Dermis microvascular lymphatic vessel endothelial cell (primary cell): ENCODE measurements around the gene MRPL30. TPM values are rescaled to one million over a fixed set of nuclear protein-coding genes. Genes with fewer than 3 reads are reported as not detected.
"Not testable (repeated sequence)": the region's sequence is repeated elsewhere in the genome, so short reads cannot be mapped to it uniquely, and the experiment has no call there.

Experiments
- DNase-seq, 2 donors: peaks; one replicate each; pipeline versions ENCODE4 v3.0.0 to v3.0.0-alpha.2; 2010; ENCODE audit warnings: low read depth in 2 of 2
- total RNA-seq: library from RNA; depleted of rRNA; stranded (reverse); fragments of >200 nt; gene quantifications from 2 replicates; pipeline ENCODE4 v1.2.1, GENCODE V29; 2014

The MRPL30 gene
- 27.2 and 32.1 TPM in 2 replicates for total RNA-seq

DNA sequence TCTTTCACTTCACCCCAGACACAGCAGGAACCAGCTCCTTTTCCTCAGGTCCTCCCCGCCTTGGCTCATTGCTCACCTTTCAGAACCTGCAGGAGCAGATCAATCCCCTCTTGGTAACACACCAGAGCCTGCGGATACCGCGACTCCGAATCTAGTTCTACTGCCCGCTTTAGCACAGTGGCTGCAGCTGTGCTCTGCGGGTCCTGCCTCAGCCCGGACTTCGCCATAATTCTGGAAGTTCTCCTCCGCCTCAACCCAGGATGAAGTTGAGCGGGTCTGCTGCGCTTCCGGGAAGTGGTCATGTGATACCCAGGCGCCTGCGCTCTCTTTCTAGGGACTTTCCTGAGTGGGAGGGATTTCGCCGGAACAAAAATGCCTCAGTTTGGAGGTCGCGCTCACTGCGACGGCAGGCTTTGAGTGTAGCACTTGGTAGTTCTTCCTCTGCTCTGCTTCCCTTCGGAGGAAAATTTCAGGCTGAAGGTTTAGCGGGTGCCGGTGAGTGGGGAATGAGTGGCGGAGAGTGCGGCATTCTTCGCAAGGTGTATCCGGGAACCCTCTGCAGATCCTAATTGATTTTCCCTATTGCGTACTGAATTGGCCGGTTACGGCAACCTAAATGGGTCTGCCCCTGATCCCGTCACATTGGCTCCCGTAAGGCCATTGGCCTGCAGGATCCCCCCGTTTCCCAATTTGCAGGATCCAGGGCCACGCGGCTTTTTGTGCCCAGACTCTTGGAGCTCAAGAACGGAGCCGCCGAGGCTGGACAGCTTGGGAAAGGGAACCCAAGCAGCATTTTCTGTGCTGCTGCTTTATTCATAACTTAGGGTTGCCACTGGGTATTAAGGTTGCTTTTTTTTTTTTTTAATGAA, at the start of gene MRPL30, which contains the start of gene MITD1:
MRPL30 (plus strand) TSS at position 430 of the 869 bp plus-strand sequence. CDS start 5,020 bp downstream, outside the sequence.
MITD1 (minus strand) TSS at position 304 of the 869 bp plus-strand sequence; CDS start at position 227, 77 bp downstream.
- DNase-seq: peak; percentile 96 to 97

DNA sequence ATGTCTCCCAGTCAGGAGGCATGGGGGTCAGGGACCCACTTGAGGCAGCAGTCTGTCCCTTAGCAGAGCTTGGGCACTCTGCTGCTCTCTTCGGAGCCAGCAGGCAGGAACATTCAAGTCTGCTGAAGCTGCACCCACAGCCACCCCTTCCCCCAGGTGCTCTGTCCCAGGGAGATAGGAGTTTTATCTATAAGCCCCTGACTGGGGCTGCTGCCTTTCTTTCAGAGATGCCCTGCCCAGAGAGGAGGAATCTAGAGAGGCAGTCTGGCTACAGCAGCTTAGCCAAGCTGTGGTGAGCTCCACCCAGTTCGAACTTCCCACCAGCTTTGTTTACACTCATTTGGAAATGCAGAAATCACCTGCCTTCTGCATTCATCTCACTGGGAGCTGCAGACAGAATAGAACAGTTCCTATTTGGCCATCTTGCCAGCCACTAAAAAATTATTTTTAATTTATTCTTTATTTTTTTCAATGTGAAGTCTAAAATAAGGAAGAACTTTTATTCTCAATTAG, 45.9 kb upstream of the MRPL30 start:
- not testable (repeated sequence) for DNase-seq

DNA sequence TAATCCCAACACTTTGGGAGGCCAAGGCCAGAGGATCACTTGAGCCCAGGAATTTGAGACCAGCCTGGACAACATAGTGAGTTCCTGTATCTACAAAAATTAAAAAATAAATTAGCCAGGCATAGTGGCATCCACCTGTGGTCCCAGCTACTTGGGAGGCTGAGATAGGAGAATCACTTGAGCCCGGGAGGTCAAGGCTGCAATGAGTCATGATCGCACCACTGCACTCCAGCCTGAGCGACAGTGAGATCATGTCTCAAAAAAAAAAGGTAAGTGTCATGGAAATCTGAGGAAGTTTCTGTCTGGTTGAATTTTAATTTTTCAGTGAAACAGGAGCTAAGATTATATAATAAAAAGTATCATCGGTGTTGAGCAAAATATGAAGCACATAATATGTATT, 42.0 kb upstream of the MRPL30 start:
- DNase-seq: no peak

DNA sequence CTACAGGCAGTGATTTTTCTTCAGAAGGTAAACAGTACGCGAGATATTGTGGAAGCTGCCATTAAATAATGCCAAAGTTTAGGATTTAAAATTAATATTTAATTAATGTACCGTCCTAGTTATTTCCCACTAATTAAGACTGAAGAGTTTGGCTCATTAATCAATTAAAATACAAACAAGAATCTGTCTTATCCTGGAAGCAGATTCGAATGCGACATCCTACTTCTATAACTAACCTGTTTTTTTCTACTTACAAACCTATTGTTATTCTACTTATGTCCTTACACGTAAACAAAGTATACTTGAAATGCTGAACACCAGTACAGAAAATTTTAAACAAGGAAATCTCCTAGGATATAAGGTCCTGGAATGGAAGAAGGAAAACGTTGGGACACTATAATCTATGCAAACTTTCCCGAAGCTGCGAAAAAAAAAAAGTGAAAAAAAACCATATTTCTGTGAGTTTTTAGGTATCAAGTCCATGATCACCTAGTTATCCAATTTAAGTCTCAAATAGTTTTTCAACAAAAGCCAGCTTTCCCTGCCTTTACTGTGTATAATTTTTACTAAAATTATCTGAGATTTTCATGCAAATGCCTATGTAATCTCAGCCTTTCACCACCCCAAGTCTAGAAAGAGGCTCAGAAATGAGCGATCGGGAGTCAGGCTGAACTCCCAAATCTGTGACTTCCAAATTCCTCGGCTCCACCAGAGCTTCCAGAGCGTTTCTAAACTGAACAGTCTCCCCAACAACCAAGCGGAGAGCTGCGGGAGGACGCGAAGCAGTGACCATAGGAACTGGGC, 40.7 kb upstream of the MRPL30 start:
- DNase-seq: no peak

DNA sequence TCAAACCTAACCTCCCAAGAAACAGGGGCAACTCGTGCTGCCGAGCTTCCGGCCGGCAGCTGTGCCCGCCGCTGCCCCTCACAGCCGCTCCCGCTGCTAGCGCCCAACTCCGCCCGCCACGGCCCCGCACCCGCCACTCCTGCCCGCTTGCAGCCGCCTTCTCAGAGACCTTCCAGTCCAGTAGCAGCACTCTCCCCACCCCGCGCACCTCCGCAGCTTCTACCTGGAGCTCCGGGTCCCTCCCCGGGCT, 40.2 kb upstream of the MRPL30 start:
- peak in 1 of 2 donors; percentile 20 for DNase-seq

DNA sequence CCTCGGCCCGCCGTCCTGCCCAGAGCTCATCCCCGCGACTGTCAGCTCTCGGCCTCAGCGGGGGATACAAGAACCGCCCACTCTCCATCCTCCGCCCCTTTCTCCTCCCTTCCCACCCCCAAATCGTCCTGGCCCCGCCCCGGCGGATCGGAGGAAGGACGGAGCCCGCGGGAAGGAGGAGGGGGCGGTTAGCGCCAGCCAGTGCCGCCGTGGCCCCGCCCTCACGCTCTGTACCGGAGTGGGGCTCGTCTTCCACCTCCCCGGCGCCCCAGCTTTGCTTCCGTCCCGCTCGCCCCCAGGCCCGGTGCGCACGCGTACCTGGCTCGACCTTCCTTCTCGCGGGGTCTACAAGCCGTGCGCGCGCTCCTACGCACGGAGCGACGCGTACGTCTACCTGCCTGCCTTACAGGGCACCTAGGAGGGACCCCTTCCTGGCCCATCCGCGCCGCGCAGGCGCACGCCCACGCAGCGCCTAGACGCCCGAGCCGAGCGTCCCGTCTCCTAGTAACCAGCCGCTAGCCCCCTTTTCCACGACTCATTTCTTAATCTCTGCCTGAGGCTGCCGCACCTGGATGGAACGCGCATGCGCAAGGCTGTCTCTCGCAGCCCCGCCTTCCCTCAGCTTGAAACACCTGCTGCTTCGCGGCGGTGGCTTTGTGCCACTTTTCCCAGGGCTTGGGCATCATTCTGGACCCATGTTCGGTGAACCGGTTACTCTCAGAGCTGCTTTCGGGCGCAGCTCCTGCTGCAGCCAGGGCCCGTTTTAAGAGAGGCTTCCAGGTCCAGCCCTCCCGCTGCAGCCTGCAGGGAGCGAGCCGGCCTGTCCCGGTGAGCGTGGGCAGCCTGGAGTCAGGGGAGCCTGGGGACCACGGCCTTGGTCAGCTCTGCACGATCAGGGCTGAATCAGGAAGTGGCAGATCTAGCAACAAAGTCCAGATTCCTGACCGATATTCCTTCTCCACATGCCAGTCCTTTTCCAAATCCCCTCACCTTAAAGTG, 39.6 kb upstream of the MRPL30 start, which contains the start of gene C2orf15:
C2orf15 (plus strand) TSS at position 598 of the 999 bp plus-strand sequence. CDS start 8,852 bp downstream, outside the sequence.
- DNase-seq: peak; percentile 55 to 83

DNA sequence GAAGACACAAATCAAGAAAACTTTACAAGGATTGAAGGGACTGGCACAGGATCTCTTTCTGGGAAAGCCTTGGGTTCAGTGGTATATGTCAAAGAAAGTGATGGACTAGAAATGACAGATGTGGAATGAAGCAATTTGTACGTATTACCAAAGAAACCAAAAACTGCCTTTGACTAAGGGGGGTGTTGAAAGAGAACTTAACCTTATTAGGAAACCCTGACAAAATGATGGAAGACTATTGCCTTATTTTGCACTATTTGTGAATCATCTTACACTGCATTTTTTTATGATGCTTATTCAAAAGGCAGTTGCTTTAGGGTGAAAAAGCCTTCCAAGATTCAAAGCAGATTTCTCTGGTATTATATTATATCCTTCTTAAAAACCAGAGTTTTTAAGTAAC, 30.3 kb upstream of the MRPL30 start:
- no peak for DNase-seq

DNA sequence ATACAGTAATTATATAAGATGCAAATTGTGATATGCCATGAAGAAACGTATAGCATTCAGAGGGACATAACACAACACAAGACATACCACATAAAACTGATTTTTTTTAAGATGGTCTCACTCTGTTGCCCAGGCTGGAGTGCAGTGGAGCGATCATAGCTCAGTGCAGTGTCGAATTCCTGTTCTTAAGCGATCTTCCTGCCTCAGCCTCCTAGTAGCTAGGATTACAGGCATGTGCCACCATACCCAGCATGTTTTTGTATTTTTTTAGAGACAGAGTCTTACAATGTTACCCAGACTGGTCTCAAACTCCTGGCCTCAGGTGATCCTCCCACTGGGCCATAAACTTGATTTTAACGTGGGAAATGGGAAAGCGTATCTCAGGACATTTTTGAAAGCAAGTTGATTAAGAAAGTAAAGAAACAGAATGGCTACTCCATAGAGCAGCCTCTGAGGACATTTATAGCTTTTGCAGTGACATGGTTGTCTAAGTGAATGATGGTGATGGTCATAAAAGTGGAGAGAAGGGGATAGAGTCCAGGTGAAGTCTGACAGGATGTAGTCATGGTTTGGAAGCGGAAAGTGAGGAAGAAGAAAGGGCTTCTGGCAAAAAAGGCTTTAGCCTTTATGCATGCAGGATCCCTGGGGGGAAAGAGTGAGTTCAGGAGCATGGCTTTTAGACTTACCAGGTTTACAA, 28.6 kb upstream of the MRPL30 start:
- DNase-seq: no peak

DNA sequence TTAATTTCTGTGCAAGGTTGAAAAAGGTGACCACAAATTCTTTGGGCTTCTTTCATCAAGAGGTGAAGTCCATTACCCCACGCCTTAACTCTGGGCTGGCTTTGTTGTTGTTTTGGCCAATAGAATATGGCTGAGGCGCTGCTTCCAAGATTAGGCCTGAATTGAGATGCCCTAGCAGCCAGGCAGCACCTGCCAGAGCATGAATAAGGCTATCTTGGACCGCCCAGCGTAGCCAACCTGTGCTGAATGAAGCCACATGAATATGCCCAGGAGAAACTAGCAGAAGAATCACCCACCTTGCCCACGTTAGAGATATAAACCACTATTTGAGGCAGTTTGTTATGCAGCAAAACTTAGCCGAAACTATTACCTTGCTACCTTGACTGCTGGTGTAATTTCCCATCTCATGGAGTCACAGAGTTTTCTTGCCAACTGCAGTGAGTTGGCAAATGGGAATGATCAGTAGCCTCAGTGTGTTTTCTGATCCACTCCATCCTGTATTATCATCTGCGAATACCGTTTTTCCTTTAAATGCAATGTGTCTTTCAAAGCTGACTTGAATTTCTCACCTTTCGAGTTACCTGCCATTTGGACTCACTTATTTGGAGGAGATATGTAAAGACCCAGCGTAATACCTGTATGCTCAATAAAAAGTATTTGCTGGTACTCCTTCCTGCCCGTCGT, 26.9 kb upstream of the MRPL30 start:
- DNase-seq: peak; percentile 5 to 7

DNA sequence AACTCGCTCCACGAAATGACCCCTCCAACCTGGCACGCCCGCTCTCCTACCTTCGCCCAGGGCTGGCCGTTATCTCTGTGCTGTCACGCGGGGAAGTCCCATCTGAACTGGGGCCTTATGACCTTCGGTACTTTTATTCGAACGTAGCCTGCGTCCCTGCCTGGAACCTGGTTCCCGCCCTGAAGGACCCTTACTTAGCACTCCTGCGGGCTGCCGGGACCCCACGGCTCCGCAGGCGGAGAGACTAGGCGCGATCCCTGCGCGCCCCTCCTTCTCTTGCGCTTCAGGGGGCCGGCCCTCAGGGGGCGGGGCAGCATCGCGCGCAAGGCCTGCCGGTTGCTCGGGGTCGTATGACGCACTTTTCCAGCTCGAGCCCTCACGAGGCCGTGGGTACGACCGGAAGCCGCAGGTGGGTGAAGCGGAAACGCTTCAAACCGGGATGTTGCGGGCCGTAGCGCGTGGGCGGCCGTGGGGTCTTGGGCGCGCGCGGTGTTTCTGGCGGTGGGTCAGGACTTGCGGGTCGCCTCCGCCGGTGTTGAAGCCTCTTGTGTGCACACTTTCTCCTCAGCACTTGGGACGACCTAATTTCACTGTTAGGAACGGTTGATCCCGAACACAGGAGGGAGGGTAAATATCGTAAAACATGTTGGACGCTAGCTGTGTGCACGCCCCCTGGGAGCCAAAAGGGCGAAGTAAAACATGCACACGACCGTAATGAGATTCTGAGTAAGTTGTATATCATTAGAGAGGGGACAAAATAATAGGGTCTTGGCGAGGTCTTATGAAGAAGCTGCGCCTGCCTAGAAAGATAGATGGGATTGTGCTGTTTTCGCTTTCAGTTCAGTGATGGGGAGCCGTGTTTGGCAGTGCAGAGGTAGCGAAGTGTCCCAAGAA, 26.1 kb upstream of the MRPL30 start, which contains the start of the genes LIPT1 and TSGA10:
LIPT1 (plus strand) TSS at position 325 of the 894 bp plus-strand sequence. CDS start 6,991 bp downstream, outside the sequence.
TSGA10 (minus strand) TSS at position 300 of the 894 bp plus-strand sequence. CDS start 45,503 bp downstream, outside the sequence.
- DNase-seq: peak; percentile 88 to 90

DNA sequence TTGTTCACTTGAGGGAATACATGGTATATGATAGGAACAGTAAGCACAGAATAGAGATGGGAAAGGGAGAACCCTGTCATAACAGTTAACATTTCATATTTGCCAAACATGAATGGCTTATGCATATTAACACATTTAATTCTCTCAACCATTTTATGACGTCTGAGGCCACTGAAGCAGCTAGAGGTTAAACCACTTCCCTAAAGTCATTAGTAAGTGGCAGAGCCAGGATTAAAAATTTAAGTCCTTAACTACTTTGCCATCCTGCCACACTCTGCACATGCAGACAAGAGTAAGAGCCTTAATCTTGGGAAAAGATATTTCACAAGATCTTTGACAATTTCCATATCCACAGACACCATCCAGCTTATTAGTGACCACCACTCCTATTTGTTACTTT, 24.1 kb upstream of the MRPL30 start:
- no peak for DNase-seq

DNA sequence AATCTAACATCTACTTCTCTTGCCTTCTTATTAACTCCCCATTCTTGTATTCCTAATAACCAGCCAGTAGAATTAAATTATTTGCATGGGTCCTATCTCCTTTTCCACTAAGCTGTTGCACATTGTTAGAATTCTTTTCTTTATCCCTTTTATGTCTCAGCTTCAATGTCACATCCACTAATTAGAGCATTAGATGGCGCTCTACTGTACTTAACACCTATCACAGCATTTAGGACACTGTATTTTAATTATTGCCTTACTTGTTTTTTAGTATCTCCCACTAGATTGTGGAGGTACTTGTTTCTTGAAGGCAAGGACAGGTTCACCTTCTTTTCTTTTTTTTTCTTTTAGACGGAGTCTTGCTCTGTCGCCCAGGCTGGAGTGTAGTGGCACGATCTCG, 22.4 kb upstream of the MRPL30 start:
- no peak for DNase-seq

DNA sequence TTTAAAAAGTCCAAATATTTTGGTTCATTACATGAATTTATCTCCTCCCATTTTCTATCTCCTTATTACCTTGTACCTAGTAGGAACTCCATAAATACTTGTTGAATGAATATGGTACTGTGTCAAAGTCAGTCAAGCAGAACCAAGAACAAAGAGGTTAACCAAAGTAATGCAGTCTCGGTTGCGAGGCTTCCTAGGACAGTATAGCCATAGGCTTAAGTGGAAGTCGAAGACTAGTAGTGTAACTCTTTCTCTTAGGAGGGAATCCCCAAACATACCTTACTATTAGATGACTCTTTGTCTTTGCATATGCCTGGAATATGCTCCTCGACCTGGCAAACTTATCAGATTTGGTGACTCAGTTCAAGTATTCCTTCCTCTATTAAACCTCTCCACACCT, 21.4 kb upstream of the MRPL30 start:
- DNase-seq: no peak

DNA sequence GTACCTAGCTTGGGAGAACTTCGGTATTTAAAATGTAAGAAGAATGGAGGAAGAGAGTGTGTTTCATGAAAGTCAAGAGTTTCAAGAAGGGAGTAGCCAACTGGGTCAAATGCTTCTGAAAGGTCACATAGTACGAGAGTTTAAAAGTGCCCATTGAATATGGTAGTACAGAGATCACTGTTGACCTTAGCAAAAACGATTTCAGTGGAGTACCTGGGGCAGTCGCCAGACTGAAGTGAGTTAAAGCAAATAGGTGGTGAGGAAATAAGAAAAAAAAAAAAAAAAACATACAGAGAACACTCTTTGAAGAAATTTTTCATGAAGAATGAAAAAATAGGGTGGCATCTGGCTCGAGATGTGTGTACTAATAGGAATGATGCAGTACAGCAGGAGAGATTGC, 14.8 kb upstream of the MRPL30 start:
- DNase-seq: no peak

DNA sequence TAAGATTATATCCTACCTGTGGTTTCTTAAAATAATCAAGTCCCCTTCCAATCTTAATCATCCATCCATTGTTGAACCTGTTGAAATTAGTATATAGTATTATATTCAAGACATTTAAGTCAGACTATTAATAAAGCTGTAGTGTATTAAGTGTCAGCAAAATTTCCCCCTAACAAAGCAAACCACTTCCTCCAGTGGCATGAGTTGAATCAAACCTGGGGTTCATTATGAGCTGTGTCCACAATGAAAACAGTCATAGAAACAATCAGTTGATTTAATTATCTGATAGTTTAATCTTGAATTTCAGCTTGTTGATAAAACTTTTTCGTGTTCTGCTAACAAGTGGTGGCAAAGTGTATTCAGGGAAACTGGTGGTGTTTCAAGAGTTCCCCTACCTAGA, 11.4 kb upstream of the MRPL30 start:
- DNase-seq: no peak

DNA sequence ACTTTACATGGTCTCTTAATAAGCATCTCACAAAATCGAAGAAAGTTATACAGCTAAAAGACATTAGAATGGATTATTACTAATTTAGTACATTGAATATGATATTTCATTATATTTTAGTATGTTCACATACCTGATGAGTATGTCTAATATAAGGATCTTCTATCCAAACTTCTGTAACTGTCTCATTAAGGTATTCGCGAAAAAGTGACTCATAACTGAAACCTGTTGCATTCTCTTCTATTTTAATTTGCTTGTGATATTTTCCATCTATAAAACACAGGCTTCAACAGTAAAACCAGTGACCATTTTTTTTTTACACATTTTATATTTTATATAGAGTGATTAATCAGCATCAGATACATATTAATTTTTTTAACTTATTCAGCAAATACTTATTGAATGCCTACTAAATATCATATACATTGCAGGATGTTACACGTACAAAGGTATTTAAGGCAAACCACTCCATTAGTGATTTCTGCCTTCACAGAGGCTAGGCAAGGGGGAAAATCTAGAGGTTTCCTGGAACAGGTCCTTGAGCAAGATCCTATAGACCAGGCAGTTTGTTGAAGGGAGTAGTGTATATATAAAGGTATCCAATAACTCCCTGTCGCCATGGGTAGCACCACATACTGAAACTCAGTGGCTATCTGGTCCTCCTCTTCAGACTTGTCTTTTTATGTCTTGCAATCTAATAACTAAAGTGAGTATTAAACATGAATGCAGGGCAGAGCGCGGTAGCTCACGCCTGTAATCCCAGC, 9.4 kb upstream of the MRPL30 start:
- no peak for DNase-seq

DNA sequence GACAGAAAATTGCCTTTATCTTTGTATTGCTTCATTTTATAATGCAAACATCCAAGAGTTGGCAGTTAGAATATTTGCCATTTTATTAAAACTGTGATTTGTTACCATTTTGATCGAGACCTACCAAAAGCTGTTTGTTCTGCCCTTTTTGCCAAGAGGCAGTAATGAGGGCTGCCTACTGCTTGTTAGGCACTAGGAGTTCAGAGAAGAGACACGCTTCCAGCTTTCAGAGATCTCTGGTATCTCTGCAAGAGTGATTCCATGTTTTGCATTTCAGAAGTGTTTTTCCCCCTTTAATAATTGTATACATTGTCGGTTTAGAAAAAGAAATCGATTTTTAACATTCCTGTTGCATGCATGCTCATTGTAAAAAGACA, 628 bp downstream of the MRPL30 start:
- DNase-seq: peak in 1 of 2 donors; percentile 2

DNA sequence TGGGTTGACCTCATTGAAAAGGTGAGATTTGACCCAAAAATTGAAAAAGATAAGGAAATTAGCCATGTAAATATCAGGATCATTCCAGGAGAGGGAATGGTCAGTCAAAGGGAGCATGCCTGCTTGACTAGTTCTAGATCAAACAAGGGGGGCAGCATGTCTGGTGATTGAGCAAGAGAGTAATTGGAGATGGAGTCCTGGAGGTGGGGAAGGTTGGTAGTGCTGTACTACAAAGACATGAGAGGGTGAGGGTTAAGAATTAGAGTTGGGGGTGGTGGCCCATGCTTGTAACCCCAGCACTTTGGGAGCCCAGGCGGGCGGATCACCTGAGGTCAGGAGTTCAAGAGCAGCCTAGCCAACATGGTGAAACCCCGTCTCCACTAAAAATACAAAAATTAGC, 2.0 kb downstream of the MRPL30 start:
- DNase-seq: no peak
